HG03175 (cell line): ENCODE measurements around the gene CAND2.
A peak's percentile ranks its signal among the peaks of the same experiment; 100 is the strongest.

Experiments used
- ATAC-seq: cut with Tn5 transposase; IDR thresholded peaks from one replicate; pipeline ENCODE4 v1.9.1; 2021; ENCODE audit warnings: mild to moderate bottlenecking, moderate library complexity; ENCODE audit not compliant: unreplicated experiment

The CAND2 gene

GRCh38 chr3:12799525-12800440 is 3.3 kb downstream of the CAND2 start:
- ATAC-seq, result no peak

GRCh38 chr3:12803371-12803770 is 6.9 kb downstream of the CAND2 start:
- no peak for ATAC-seq

- no peak for ATAC-seq
These were observed 10.6 kb downstream of the CAND2 start for GRCh38 chr3:12807066-12807465.

DNA sequence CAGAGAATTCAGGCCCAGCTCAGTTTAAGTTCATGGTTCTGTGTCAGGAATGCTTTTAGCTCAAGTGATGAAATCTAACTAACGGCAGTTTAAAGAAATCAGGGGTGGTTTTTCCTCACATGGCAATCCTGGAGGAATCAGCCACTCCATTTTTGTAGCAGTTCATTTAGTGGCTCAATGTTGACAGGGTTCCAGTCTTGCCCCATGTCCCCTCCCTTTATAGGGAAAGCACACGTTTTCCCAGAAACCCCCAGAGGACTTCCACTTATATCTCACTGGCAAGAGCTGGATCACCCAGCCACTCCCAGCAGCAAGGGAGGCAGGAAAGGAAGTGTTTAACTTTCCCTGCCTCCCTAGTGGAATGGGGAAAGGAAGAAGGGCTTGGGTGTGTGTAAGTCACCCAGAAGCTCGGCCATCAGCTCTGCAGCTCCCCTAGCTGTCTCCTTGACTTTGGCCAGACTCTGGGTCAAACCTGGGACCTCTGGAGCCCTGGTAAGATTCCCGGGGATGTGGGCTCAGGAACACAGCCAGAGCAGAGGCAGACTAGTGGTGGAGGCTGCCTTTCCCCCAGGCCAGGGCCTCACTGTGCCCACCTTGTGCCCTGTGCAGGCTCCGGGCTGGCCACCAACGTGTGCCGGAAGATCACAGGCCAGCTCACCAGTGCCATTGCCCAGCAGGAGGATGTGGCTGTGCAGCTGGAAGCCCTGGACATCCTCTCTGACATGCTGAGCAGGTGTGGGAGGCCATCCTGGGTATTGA is 11.3 kb downstream of the CAND2 start:
- ATAC-seq, result no peak

DNA sequence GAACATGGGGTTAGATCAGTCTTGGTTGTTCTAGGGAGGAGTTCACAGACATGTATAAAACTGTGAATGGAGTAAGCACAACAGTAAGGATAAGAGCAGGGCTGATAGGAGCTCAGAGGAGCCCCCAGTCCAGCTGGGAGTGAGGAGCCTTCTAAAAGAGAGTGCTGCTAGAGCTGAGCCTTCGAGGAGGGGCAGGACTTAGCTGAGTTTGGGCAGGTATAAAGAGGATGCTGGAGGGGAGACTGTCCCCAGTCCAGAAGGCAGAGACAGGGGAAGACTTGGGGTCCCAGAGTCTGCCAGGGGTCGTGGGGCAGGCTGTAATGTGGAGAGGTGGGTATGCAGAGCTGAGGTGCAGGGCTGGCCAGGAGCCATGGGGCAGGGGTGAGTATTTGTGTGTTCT is 12.1 kb downstream of the CAND2 start:
- no peak for ATAC-seq

- ATAC-seq, result no peak
These were observed 12.5 kb downstream of the CAND2 start for GRCh38 chr3:12809001-12809400.

GRCh38 chr3:12809435-12809834 is 13.0 kb downstream of the CAND2 start:
- ATAC-seq, result no peak

DNA sequence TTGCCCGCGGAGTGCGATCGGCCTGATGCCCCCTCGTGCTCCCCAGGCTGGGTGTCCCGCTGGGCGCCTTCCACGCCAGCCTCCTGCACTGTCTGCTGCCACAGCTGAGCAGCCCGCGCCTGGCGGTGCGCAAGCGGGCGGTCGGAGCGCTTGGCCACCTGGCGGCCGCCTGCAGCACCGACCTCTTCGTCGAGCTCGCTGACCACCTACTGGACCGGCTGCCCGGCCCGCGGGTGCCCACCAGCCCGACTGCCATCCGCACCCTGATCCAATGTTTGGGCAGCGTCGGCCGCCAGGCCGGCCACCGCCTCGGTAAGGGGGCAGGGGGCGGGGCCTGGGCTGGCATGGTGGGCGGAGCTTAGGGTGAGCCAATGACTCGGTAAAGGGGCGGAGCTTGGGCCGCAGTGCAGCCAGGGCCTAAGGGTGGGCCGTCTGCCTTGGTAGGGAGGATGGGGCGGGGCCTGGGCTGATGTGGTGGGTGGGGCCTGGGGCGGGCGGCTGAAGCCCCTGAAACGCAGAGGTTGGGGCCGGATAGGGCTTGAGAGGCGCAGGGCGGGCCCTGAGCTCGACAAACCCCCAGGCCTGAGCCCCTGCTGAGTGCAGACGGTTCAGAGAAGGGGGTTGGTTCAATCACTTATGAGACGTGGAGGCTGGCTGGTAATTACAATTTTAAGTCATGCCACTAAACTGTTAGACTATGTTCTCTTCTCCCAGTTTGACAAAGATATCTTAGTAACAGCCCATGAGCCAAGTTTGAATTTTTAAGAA is 13.7 kb downstream of the CAND2 start:
- ATAC-seq, result peak; percentile 98

DNA sequence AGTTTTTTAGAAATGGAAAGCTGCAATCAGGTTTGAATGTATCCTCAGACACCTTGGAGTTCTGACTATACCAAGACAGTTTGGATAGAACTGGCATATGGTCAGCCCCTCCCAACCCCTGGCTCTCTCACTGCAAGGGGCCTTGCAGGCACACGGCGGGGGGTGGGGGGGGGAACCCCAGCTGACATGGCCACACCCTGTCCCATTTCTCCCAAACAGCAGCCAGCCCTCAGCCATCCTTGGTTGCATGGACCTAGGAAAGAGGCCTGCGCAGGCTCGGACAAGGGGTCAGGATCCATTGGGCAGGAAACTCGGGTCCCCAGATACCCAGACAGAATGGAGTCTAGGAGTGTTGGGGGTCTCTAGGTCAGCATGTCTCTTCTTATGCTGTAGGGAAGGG is 14.5 kb downstream of the CAND2 start:
- no peak for ATAC-seq

DNA sequence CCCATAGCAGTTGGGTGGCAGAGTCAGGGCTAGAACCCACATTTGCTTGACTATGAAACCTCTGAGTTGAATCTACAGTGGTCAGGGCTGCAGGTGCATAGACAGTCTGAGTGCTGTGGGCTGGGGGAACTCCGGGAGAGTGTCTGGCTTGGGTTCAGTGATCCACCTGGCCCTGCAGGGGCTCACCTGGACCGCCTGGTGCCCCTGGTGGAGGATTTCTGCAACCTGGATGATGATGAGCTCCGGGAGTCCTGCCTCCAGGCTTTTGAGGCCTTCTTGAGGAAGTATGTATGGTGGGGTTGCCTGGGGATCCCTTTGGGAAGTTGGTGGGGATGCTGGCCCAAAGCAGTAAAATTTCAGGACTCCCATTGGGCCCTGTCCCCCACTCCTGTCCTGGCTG is 16.3 kb downstream of the CAND2 start:
- ATAC-seq, result no peak

DNA sequence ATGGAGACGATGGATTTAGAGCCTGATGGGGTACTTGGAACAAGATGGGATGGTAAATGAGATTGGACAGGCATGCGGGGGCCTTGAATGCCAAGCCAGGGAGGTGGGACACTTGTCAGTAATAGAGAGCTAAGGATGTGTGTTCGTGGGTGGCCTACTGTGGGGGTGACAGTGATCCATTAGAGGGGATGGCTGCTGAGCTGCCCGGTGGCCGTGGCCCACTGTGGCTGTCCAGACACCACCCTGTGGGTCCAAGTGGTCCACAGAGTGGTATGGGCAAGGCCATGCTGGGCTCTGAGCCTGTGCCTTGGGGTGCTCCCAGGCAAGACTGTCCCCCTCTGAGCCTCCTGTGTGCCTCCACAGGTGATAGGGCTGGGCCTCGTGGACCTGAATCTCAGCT is 17.5 kb downstream of the CAND2 start:
- ATAC-seq, result no peak

- ATAC-seq, result no peak
These were observed 18.6 kb downstream of the CAND2 start for GRCh38 chr3:12815078-12815477.

- no peak for ATAC-seq
These were observed 19.2 kb downstream of the CAND2 start for GRCh38 chr3:12815719-12816118.

GRCh38 chr3:12816521-12817342 is 20.3 kb downstream of the CAND2 start:
- no peak for ATAC-seq

GRCh38 chr3:12817343-12817710 is 20.8 kb downstream of the CAND2 start:
- no peak for ATAC-seq

DNA sequence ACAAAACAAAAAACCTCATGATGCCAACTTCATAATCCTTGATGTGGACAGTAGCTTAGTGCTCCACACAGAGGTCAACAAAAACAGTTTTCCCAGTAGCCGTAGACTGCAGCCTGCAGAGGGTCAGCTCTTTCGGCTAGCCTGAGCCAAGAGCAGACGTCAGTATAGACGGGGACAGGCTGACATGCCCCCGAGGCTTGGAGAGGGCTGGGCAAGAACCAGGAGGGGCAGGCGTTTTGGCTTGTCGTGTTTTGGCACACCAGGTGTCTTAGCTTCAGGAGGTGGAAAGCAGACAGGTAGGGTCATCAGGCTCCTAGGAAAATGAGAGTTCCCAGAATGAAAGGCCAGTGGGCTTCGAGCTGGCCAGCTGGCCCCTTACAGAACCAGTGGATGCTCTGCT is 21.8 kb downstream of the CAND2 start:
- ATAC-seq, result no peak

DNA sequence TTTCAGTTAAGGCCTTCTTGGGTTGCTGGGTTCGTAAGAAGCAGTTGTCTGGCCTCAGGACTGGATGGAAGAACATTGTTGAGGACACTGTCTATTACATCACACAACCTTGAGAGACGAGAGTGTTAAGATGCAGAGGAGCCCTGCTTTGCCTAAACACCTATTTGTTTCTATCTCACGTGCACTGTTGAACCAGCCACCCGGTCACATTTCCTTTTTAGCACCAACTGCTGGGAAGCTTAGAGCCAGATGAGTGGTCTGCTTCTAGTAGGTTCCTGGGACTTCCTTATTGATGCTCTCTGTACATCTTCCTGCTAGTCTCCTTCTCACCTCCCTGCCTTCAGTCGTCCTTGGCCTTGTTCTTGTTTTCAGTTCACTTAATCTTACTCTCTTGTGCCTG is 22.3 kb downstream of the CAND2 start:
- ATAC-seq, result no peak

DNA sequence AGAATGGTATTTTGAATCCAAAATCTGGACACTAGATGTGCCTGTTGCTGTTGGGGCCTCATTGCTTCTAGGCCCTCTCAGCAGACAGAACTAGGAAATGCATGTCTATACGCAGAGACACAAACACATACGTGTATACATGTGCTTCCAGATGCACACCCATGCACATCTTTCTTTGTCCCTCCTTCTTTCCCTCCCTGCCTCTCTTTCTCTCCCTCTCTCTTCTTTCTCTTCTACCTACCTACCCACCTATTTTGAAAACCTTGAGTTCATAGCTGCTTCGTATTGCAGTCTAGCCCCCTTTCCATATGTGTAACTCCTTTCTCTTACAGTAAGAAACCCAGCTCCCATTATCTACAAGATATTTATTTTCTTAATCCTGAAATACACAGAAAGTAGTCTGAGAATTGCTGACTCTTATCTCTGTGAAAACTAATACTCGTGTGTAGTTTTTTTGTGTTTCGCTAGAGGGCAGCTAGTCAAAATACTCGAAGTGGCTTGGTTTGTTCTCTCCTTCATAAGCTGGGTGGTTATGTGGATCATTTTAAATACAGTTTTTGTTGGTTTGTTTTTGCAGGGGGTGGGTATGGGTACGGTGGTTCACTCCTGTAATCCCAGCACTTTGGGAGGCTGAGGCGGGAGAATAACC is 26.4 kb downstream of the CAND2 start:
- no peak for ATAC-seq

GRCh38 chr3:12824299-12824698 is 27.8 kb downstream of the CAND2 start:
- no peak for ATAC-seq

GRCh38 chr3:12825156-12825555 is 28.7 kb downstream of the CAND2 start:
- no peak for ATAC-seq
